ENCODE data around the gene DEDD2. TPM values are rescaled to one million over a fixed set of nuclear protein-coding genes. Genes with fewer than 3 reads are reported as not detected.

Gene DEDD2
- total and polyA plus RNA-seq, 10 of the 15 experiments (the other 5 are each of a cell fraction or from before 2014, with no cell fraction given), result 2.5 to 24.7 (median 17.6) TPM

DNA sequence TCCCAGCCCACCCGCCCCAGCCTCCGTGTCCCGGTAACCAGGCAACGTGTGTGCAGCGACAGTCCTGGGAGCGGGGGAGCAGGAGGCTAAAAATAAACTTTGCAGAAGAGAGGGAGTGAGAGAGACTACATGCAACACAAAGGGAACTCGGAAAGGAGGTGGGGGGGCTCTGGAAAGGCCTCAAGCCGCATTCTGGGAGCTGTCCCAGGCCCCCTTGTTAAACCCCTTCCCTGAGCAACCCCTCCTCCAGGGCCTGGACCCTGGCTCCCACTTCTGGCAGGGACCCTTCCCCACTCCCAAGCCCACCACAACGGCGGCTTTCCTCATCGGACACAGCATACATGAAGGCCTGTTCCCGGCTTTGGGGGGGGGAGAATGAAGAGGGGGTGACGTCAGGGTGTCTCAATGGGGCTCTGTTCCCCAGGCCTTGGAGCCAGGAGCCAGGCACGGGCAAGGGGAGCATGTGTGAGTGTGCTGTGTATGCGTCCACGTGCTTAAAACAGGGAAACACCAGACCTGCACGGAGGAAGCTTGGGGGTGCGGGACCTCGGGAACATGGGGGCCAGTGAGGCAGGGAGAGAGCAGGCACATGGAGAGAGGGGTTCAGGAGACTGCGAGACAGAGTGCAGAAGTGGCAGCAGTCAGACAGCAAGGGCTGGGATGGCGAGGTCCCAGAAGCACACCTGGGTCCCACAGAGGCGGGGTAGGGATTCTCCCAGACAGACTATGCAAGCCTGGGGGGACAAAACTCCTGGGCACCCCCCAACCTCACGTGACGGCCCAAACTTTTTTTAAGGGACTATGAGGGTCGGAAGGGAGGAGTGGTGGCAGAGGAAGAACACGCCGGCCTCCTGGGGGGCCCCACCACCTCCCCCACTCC lies 35.1 kb upstream of the DEDD2 start:
- SMC1A ChIA-PET (ENCODE audit: uncharacterized antibody, unreplicated experiment), result interaction anchor here (1.3 kb wide), 1 partner anchor 18 kb away, joined by 5 read pairs; no protein-coding TSS in a partner anchor
- no peaks in the 10 kb centered on the region for H3K27me3 ChIP-seq (replicated peaks in 1 of 2; ENCODE audit: control insufficient read depth in 2 of 2, insufficient read depth in 2 of 2, low read length in 1 of 2)
- intact Hi-C loops (cut with micrococcal nuclease; ENCODE audit: unreplicated experiment) (no loop called here), in situ Hi-C loops (cut with MboI) (no loop called here)
- RAD21 ChIA-PET (ENCODE audit: unreplicated experiment), result no interaction called here
- peak overlapping the region; percentile 91 for H3K4me2 ChIP-seq (ENCODE audit: control insufficient read depth, insufficient read depth)
- peak overlapping the region; percentile 77 for H3K9ac ChIP-seq (ENCODE audit: control insufficient read depth, insufficient read depth, low read length)
- BruUV-seq (replicated peaks), result TSS peak; percentile 53
- CTCF ChIA-PET, result interaction anchor here (1.1 to 2.3 kb wide), 3 partner anchors 10 to 46 kb away, joined by 3 to 19 read pairs (median 5); partner anchors contain the start of gene GSK3A
- DNase-seq (ENCODE audit: low read depth, low spot score) (no peak), ATAC-seq (no peak), FAIRE-seq (peak; percentile 66)
- POLR2A ChIA-PET, result interaction anchor here (1.1 to 1.8 kb wide), 2 partner anchors 10 to 29 kb away, joined by 3 to 13 read pairs; partner anchors contain the start of gene GSK3A
- no peaks in the 10 kb centered on the region for H3K9me3 ChIP-seq (replicated peaks; ENCODE audit: control insufficient read depth, insufficient read depth, low read length)
- peaks cover 0 to 7% of the 10 kb centered on the region in 2 experiments; a peak in 2 of 4 replicates for H3K36me3 ChIP-seq (ENCODE audit: control insufficient read depth in 2 of 2, insufficient read depth in 2 of 2, low read length in 1 of 2)
- WGBS (ENCODE audit: insufficient coverage, insufficient replicate concordance, low lambda C conversion rate, missing lambda C conversion rate), result 13% methylated on average over 27 of the region's 27 CpGs
- H4K20me1 ChIP-seq (ENCODE audit: control insufficient read depth, insufficient read depth), result no peaks in the 10 kb centered on the region
- peak overlapping the region; percentile 99 for H3K4me3 ChIP-seq
- H3K27ac ChIP-seq (ENCODE audit: control insufficient read depth, insufficient read depth), result peak overlapping the region; percentile 55
- H2AFZ ChIP-seq (ENCODE audit: control insufficient read depth, low read depth, low read length), result peak overlapping the region; percentile 56
- H3K79me2 ChIP-seq (ENCODE audit: control insufficient read depth, insufficient read depth, low read length), result peaks cover 43% of the 10 kb centered on the region
- peaks cover 16% of the 10 kb centered on the region for H3K4me1 ChIP-seq (ENCODE audit: control insufficient read depth, insufficient read depth, low read length)
- TF ChIP-seq, protein P1, sequence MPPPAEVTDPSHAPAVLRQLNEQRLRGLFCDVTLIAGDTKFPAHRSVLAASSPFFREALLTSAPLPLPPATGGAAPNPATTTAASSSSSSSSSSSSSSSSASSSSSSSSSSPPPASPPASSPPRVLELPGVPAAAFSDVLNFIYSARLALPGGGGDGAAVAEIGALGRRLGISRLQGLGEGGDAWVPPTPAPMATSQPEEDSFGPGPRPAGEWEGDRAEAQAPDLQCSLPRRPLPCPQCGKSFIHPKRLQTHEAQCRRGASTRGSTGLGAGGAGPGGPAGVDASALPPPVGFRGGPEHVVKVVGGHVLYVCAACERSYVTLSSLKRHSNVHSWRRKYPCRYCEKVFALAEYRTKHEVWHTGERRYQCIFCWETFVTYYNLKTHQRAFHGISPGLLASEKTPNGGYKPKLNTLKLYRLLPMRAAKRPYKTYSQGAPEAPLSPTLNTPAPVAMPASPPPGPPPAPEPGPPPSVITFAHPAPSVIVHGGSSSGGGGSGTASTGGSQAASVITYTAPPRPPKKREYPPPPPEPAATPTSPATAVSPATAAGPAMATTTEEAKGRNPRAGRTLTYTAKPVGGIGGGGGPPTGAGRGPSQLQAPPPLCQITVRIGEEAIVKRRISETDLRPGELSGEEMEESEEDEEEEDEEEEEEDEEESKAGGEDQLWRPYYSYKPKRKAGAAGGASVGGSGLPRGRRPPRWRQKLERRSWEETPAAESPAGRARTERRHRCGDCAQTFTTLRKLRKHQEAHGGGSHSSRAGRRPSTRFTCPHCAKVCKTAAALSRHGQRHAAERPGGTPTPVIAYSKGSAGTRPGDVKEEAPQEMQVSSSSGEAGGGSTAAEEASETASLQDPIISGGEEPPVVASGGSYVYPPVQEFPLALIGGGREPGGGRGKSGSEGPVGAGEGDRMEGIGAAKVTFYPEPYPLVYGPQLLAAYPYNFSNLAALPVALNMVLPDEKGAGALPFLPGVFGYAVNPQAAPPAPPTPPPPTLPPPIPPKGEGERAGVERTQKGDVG (CRISPR knock-in tag; IDR thresholded peaks at IDR 0.05), result no peak
- TF ChIP-seq NRF1 (conservative IDR thresholded peaks at IDR 0.05; ENCODE audit: low read depth, low read length) (no peak), NFYB (IDR thresholded peaks at IDR 0.05; ENCODE audit: insufficient read depth, low read depth, low read length) (no peak), ZNF207 (IDR thresholded peaks at IDR 0.05; ENCODE audit: borderline replicate concordance) (no peak), BCL11A (IDR thresholded peaks at IDR 0.05; ENCODE audit: low read depth, low read length) (no peak), SIN3A (IDR thresholded peaks at IDR 0.05; ENCODE audit: low read depth, low read length) (no peak), BRCA1 (IDR thresholded peaks at IDR 0.05; ENCODE audit: low read depth, low read length) (no peak), MEF2B (IDR thresholded peaks at IDR 0.05; ENCODE audit: partially characterized antibody, poor library complexity, severe bottlenecking) (no peak), RAD21 (IDR thresholded peaks at IDR 0.05; ENCODE audit: insufficient read depth, low read depth, low read length) (no peak), DPF2 (IDR thresholded peaks at IDR 0.05) (no peak), ZNF384 (IDR thresholded peaks at IDR 0.05; ENCODE audit: borderline replicate concordance, low read depth, low read length) (no peak), NFIC (IDR thresholded peaks at IDR 0.05; ENCODE audit: low read depth, low read length) (no peak; the same call in 1 of the 2 replicates), MYB (IDR thresholded peaks at IDR 0.05; ENCODE audit: borderline replicate concordance, low read depth, low read length) (no peak), TCF7 (IDR thresholded peaks at IDR 0.05; ENCODE audit: borderline replicate concordance) (no peak), BMI1 (IDR thresholded peaks at IDR 0.05; ENCODE audit: borderline replicate concordance) (no peak), RELB (IDR thresholded peaks at IDR 0.05; ENCODE audit: low read depth) (no peak), CREM (IDR thresholded peaks at IDR 0.05; ENCODE audit: low read depth) (no peak), SIX5 (IDR thresholded peaks at IDR 0.05; ENCODE audit: low read depth, low read length, severe bottlenecking) (no peak)

All from GM12878 (cell line).